ENCODE measurements around the gene SLC6A8. TPM values are rescaled to one million over a fixed set of nuclear protein-coding genes. Genes with fewer than 3 reads are reported as not detected.

SLC6A8 gene
- total RNA-seq, 2 donors from 2014 or later, result 25.4 to 95.4 TPM

DNA sequence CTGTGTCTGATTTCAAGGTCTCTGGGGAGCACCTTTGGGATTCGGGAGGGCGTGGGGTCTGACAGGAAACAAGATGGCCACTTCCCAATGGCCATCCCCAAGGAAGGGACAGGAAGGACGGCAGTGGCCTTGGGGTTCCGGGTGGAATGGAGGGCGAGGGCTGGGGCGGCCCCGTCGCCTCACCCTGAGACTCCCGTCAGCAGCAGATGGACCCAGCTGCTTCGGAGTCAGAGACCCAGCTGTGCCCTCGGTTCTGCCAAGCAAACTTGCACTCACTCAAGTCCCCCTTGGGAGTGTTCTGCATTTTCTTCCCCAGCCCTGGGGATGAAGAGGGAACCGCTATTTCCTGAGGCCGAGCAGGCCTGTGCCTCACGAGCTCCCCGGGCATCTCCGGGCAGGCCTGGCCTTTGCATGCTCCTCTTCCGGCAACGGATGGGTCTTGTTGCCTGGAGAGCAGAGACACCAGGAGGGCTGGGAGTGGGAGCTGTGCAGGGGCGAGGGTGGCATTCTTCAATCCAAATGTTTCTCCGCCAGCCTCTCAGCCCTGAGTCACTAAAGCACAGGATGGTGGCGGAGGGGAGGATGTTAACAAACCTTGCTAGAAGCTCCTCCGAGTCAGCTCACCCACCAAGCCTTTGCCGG lies 47.6 kb upstream of the SLC6A8 start:
- H3K27me3 ChIP-seq (replicated peaks; ENCODE audit: insufficient read depth), result no peaks in the 10 kb centered on the region
- no peaks in the 10 kb centered on the region for H3K4me1 ChIP-seq (replicated peaks)
- H3K9me3 ChIP-seq, result no peaks in the 10 kb centered on the region
- DNase-seq (ENCODE audit: low spot score), result no peak
- H3K36me3 ChIP-seq, result no peaks in the 10 kb centered on the region
- H3K4me3 ChIP-seq, result no peak overlapping the region
- no peak for TF ChIP-seq POLR2A (IDR thresholded peaks at IDR 0.05)
- TF ChIP-seq, protein P1, sequence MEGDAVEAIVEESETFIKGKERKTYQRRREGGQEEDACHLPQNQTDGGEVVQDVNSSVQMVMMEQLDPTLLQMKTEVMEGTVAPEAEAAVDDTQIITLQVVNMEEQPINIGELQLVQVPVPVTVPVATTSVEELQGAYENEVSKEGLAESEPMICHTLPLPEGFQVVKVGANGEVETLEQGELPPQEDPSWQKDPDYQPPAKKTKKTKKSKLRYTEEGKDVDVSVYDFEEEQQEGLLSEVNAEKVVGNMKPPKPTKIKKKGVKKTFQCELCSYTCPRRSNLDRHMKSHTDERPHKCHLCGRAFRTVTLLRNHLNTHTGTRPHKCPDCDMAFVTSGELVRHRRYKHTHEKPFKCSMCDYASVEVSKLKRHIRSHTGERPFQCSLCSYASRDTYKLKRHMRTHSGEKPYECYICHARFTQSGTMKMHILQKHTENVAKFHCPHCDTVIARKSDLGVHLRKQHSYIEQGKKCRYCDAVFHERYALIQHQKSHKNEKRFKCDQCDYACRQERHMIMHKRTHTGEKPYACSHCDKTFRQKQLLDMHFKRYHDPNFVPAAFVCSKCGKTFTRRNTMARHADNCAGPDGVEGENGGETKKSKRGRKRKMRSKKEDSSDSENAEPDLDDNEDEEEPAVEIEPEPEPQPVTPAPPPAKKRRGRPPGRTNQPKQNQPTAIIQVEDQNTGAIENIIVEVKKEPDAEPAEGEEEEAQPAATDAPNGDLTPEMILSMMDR (IDR thresholded peaks at IDR 0.05), result no peak
- TF ChIP-seq POLR2AphosphoS5 (IDR thresholded peaks at IDR 0.05), result no peak
- intact Hi-C loops (cut with DNase I), result no loop called here
- H3K27ac ChIP-seq, result no peak overlapping the region
- 92% methylated on average over 10 of the region's 23 CpGs for WGBS

DNA sequence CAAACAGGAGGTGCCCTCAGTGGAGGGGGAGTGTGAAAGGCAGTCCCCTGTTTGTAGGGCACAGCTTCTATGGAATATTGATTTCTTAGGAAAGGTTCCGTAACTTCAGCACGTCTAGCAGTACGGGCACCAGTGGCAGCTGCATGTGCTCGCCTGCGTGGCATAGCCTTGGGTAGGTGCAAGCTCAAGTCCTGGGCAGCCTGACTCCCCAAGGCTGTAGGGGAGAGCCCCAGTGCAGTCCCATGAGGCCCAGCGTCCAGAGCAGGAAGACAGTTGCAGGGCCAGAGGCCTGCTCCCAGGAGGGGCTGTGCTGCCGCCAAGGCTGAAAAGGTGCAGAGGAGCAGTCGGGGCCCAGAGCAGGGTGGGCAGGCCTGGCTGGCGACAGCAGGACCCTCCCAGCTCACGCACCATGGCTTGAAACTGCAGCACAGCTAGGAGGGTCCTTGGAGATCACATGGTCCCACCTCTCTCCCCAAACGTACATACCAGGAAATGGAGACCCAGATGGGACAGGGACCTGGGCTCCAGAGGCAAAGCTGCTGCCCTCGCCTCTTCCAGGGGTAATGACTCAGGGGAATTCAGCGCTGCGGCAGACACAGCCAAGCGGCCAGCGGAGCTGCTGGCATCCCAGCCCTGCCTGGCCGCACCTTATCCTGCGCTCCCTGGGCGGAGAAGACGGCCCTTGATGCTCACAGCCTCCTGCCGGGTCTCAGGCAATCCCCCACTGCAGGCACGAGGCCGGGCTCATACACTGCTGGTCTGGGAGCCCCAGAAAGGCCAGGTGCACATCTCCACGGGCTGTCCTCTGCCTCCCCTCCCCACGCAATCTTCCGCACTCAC lies 46.8 kb upstream of the SLC6A8 start:
- Histone ChIP-seq H3K36me3 (no peaks in the 10 kb centered on the region), H3K4me1 (replicated peaks) (no peaks in the 10 kb centered on the region), H3K27me3 (replicated peaks; ENCODE audit: insufficient read depth) (no peaks in the 10 kb centered on the region), H3K27ac (no peak overlapping the region), H3K4me3 (no peak overlapping the region), H3K9me3 (no peaks in the 10 kb centered on the region)
- no peak for DNase-seq (ENCODE audit: low spot score)
- intact Hi-C loops (cut with DNase I), result no loop called here
- 66% methylated on average over 12 of the region's 26 CpGs for WGBS
- no peak for TF ChIP-seq POLR2A (IDR thresholded peaks at IDR 0.05)
- no peak for TF ChIP-seq POLR2AphosphoS5 (IDR thresholded peaks at IDR 0.05)
- TF ChIP-seq, protein P1 (IDR thresholded peaks at IDR 0.05), result no peak

DNA sequence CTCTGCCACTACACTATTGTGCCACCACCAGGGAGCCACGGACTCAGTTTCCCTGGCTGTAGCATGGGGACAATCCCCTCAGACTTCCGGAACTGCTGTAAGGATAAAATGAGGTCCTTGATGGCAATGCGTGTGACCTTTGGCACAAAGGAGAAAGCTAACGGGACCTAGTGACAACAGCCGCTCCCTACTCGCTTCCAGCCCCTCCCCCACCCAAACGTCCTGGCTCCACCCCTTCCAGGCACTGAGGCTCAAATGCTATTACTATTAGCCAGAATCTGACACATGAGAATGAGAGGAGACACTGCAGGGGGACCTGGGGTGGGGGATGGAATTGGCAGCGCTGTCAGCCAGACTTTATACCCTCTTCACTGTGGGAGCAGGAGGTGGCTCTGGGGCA lies 46.1 kb upstream of the SLC6A8 start:
- intact Hi-C loops (cut with DNase I), result no loop called here
- WGBS, result 23% methylated on average over 8 of the region's 8 CpGs
- Histone ChIP-seq H3K9me3 (no peaks in the 10 kb centered on the region), H3K4me1 (replicated peaks) (no peaks in the 10 kb centered on the region), H3K27ac (no peak overlapping the region), H3K36me3 (no peaks in the 10 kb centered on the region), H3K27me3 (replicated peaks; ENCODE audit: insufficient read depth) (no peaks in the 10 kb centered on the region), H3K4me3 (no peak overlapping the region)
- TF ChIP-seq POLR2A (IDR thresholded peaks at IDR 0.05) (no peak), POLR2AphosphoS5 (IDR thresholded peaks at IDR 0.05) (no peak)
- TF ChIP-seq, protein P1 (IDR thresholded peaks at IDR 0.05), result no peak
- DNase-seq (ENCODE audit: low spot score), result no peak

DNA sequence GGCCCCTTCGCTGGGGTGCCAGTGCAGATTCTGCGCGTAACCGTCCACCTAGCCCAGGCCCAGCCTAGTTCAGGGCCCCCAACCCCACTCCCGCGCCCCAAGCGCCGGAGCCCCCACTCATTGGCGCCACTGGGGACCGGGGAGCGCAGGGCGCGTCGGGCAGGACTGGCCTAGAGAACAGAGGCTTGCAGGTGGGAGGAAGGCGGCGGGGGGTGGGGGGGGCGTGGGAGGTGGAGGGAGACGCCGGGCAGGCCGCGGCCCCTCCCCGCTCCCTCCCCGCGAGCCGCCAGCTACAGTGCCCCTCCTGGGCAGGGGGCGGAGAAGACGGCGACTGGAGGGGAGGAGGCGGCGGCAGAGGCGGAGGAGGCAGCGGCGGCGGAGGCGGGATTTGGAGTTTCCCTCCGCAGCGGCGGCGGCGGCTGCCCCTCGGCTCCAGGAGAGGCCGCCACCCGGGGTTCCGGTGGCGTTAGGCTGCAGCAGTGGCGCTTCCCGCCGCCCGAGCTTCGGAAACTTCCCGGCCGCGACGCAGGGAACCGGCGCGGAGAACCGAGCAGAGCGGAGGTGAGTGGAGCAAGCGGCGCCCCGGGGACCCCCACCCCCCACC lies 45.6 kb upstream of the SLC6A8 start:
- Histone ChIP-seq H3K9me3 (no peaks in the 10 kb centered on the region), H3K27me3 (replicated peaks; ENCODE audit: insufficient read depth) (no peaks in the 10 kb centered on the region), H3K27ac (no peak overlapping the region), H3K4me3 (peak overlapping the region in 1 of 2 donors; percentile 7), H3K4me1 (replicated peaks) (no peaks in the 10 kb centered on the region), H3K36me3 (no peaks in the 10 kb centered on the region)
- no peak for DNase-seq (ENCODE audit: low spot score)
- intact Hi-C loops (cut with DNase I), result no loop called here
- TF ChIP-seq, protein P1 (IDR thresholded peaks at IDR 0.05), result no peak
- TF ChIP-seq POLR2AphosphoS5 (IDR thresholded peaks at IDR 0.05), result no peak
- TF ChIP-seq POLR2A (IDR thresholded peaks at IDR 0.05), result no peak
- under 1% methylated on average over 26 of the region's 62 CpGs for WGBS

All from prostate gland (tissue), 2 donors.